Muscle layer of colon (tissue), 2 donors: ENCODE results near the gene MKI67.
A peak's percentile ranks its signal among the peaks of the same experiment; 100 is the strongest.

Source experiments
- H3K27ac ChIP-seq: one replicate; pipeline ENCODE4 v1.7.0; 2013; ENCODE audit warnings: low read depth, mild to moderate bottlenecking, low read length, moderate library complexity
- H3K27me3 ChIP-seq, 2 donors: one replicate each; pipeline ENCODE4 v1.7.0; 2013; ENCODE audit warnings: low read length in 2 of 2, mild to moderate bottlenecking in 2 of 2; ENCODE audit not compliant: insufficient read depth in 2 of 2, control insufficient read depth in 1 of 2
- H3K36me3 ChIP-seq: one replicate; pipeline ENCODE4 v1.7.0; 2013; ENCODE audit warnings: mild to moderate bottlenecking, low read length; ENCODE audit not compliant: insufficient read depth
- H3K4me1 ChIP-seq: one replicate; pipeline ENCODE4 v1.7.0; 2013; ENCODE audit warnings: mild to moderate bottlenecking, low read length; ENCODE audit not compliant: insufficient read depth
- H3K4me3 ChIP-seq, 2 donors: one replicate each; pipeline ENCODE4 v1.7.0; 2013; ENCODE audit warnings: low read length in 2 of 2, low read depth in 1 of 2, mild to moderate bottlenecking in 1 of 2, moderate library complexity in 1 of 2
- H3K9ac ChIP-seq: one replicate; pipeline ENCODE4 v1.7.0; 2013; ENCODE audit warnings: low read length
- H3K9me3 ChIP-seq: one replicate; pipeline ENCODE4 v1.7.0; 2013; ENCODE audit warnings: mild to moderate bottlenecking, low read length
- donor health status: abdominal sarcoma.
- donor health status: Adenocarcinoma of cecum.

The MKI67 gene

GRCh38 chr10:128069351-128070051, 56.7 kb downstream of the MKI67 start:
- Histone ChIP-seq H3K27ac (no peak overlapping the region), H3K27me3 (no peaks in the 10 kb centered on the region), H3K36me3 (peaks cover 13% of the 10 kb centered on the region), H3K9ac (no peak overlapping the region), H3K4me1 (peaks cover 11% of the 10 kb centered on the region), H3K9me3 (no peaks in the 10 kb centered on the region), H3K4me3 (no peak overlapping the region)

- H3K27me3 ChIP-seq = no peaks in the 10 kb centered on the region
- H3K9me3 ChIP-seq = no peaks in the 10 kb centered on the region
- peaks cover 13% of the 10 kb centered on the region for H3K36me3 ChIP-seq
- no peak overlapping the region for H3K4me3 ChIP-seq
- H3K4me1 ChIP-seq = peaks cover 18% of the 10 kb centered on the region
- H3K9ac ChIP-seq = no peak overlapping the region
- H3K27ac ChIP-seq = no peak overlapping the region
These were observed 57.6 kb downstream of the MKI67 start for GRCh38 chr10:128068398-128069285.

GRCh38 chr10:128067691-128068397, 58.4 kb downstream of the MKI67 start:
- H3K36me3 ChIP-seq = peaks cover 13% of the 10 kb centered on the region
- H3K9me3 ChIP-seq = no peaks in the 10 kb centered on the region
- peaks cover 19% of the 10 kb centered on the region for H3K4me1 ChIP-seq
- no peaks in the 10 kb centered on the region for H3K27me3 ChIP-seq
- no peak overlapping the region for H3K27ac ChIP-seq
- no peak overlapping the region for H3K9ac ChIP-seq
- H3K4me3 ChIP-seq = no peak overlapping the region

- H3K27ac ChIP-seq = no peak overlapping the region
- no peak overlapping the region for H3K4me3 ChIP-seq
- H3K9ac ChIP-seq = no peak overlapping the region
- H3K9me3 ChIP-seq = no peaks in the 10 kb centered on the region
- peaks cover 13% of the 10 kb centered on the region for H3K36me3 ChIP-seq
- H3K4me1 ChIP-seq = peaks cover 19% of the 10 kb centered on the region
- no peaks in the 10 kb centered on the region for H3K27me3 ChIP-seq
These were observed 59.3 kb downstream of the MKI67 start for GRCh38 chr10:128066870-128067382.

GRCh38 chr10:128065881-128066534, 60.2 kb downstream of the MKI67 start:
- H3K27me3 ChIP-seq = no peaks in the 10 kb centered on the region
- H3K36me3 ChIP-seq = peaks cover 13% of the 10 kb centered on the region
- no peak overlapping the region for H3K4me3 ChIP-seq
- H3K27ac ChIP-seq = no peak overlapping the region
- H3K9me3 ChIP-seq = no peaks in the 10 kb centered on the region
- no peak overlapping the region for H3K9ac ChIP-seq
- peaks cover 19% of the 10 kb centered on the region for H3K4me1 ChIP-seq

DNA sequence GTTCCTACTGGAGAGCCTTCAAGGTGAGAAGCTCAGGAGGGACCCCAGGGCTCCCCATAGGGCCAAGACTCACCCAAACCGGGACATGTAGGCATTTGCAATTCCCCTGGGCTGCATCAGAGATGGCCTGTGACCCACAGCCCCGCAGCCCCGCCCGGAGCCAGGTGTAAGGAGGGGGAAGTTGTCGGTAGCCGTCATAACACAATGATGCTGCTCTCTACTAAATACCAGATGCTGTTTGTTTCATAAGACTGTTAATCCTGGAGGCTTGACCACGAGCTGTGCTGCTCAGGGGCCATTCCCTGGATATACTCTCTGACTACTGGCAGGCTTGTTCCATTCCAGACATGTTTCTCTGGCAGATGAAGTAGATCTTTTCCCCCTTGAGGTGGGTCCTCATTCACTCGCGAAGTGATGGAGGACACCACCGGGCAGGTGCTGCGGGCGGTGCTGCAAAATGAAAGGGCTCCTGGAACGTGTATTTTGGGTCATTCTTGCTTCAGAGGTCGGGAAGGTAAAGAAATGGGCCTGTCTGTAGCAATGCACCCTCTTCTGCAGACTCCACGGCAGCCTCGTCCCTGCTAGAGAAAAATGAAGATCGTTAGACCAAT, 61.1 kb downstream of the MKI67 start:
- peaks cover 13% of the 10 kb centered on the region for H3K36me3 ChIP-seq
- H3K27me3 ChIP-seq = no peaks in the 10 kb centered on the region
- no peaks in the 10 kb centered on the region for H3K9me3 ChIP-seq
- peak overlapping the region; percentile 20 for H3K27ac ChIP-seq
- H3K9ac ChIP-seq = no peak overlapping the region
- H3K4me1 ChIP-seq = peaks cover 19% of the 10 kb centered on the region
- no peak overlapping the region for H3K4me3 ChIP-seq

GRCh38 chr10:128064108-128064969, 61.9 kb downstream of the MKI67 start:
- Histone ChIP-seq H3K27ac (peak overlapping the region; percentile 20), H3K9me3 (no peaks in the 10 kb centered on the region), H3K27me3 (no peaks in the 10 kb centered on the region), H3K4me3 (no peak overlapping the region), H3K9ac (no peak overlapping the region), H3K36me3 (peaks cover 9% of the 10 kb centered on the region), H3K4me1 (peaks cover 19% of the 10 kb centered on the region)

GRCh38 chr10:128063736-128064107, 62.5 kb downstream of the MKI67 start:
- peaks cover 19% of the 10 kb centered on the region for H3K4me1 ChIP-seq
- H3K36me3 ChIP-seq = peaks cover 9% of the 10 kb centered on the region
- H3K27me3 ChIP-seq = no peaks in the 10 kb centered on the region
- H3K9ac ChIP-seq = no peak overlapping the region
- no peak overlapping the region for H3K27ac ChIP-seq
- no peaks in the 10 kb centered on the region for H3K9me3 ChIP-seq
- H3K4me3 ChIP-seq = no peak overlapping the region

DNA sequence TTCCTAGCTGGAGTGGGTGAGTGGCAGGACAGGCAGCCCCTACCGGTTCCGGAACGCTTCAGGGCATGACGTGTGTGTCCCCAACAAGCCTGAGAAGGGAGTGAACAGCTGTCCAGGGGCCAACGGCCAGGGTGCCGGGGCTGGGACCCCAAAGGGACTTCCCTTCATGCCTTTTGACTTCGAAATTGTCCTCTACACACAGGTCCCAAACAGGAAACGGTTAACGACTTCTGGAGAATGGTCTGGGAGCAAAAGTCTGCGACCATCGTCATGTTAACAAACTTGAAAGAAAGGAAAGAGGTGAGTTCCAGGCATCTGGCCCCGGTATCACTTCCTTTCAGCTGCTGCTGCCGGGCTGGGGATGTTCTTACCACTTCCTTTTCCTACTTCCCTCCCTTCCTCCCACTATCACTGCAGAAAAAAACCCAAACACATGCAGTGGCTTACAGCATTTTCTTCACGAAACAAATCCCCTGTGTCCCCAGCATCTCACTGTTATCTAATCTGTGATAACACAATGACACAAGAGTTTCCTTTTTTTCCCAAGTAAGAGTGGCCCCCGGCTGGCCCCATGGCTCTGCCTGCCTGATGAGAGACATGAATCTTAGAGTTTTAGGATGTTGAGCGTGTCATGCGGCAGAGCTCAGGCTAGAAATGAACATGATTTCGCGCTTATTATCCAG, 63.2 kb downstream of the MKI67 start:
- H3K27me3 ChIP-seq = no peaks in the 10 kb centered on the region
- peaks cover 9% of the 10 kb centered on the region for H3K36me3 ChIP-seq
- no peak overlapping the region for H3K9ac ChIP-seq
- no peak overlapping the region for H3K4me3 ChIP-seq
- peaks cover 19% of the 10 kb centered on the region for H3K4me1 ChIP-seq
- H3K9me3 ChIP-seq = no peaks in the 10 kb centered on the region
- no peak overlapping the region for H3K27ac ChIP-seq
